OCI-M2 (cell line): ENCODE data around the gene RNF111.

Source experiments
- DNase-seq: peaks from one replicate; lab custom pipeline; 2025; ENCODE audit not compliant: unreplicated experiment; lab: John Stamatoyannopoulos, UW

RNF111 gene

DNA sequence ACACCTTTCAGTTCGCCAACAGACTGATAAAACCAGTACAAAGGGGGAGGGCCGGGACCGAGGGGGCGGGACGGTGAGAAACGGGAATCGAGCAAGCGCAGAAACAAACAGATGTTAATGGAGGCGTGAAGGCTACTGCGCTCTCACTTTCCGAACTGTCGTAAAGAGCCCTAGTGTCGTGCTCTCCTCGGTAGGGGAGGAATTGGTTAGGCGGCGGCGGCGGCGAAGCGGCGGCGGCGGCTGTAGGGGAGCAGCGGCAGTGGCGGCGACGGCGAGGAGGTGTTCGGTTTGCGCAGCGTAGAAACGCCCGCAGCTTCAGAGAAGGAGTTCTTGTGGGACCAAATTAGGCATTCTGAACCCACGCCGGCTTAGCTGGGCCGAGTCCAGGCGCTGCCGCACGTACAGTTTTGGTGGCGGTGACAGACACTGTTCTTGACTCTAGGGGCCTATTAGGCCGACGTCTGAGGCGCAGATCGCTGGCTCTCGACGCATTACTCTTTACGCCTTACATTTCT lies at the start of gene RNF111:
RNF111 (plus strand) TSS at position 173 of the 515 bp plus-strand sequence. CDS start 43,160 bp downstream, outside the sequence.
- peak; percentile 80 for DNase-seq

DNA sequence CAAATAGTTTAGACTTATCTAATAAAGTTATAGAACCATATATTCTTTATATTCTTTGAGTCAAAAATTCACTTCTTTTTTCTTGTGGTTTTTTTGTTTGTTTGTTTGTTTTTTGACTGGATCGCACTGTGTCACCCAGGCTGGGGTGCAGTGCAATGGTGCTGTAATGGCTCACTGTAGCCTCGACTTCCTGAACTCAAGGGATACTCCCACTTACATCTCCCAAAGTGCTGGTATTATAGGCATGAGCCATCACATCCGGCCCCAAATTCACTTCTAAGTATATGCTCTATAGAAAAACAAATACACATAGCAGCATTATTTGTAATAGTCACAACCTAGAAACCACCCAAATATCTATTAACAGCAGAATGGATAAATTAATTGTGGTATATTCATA lies 40.3 kb upstream of the RNF111 start:
- DNase-seq: no peak

DNA sequence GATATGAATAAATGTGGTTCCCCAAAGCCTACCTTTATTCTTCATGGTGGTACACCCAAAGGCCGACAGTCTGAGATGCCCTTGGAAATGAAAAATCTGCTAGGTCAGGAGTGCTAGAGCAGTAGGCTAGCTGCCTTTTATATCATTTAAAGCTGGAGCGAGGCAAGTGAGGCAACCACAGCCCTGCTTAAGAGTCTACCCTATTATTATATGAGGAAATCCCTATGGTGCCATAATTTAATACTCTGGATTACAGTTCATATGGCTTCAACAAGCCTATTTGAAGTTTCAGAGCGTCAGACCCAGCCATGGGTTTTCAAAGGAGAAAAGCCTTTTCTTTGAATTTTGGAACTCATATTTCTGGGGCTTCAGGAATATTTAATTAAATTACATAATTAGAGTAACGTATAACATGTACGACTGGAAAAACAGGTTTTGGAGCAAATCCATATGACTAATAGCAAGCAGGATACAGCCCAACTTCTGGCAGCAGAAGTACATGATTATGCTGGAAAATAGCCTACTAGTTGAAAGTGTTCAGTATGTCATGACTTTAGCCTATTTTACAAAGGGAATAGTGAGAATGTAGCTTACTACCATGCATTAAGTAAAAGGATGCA lies 36.0 kb upstream of the RNF111 start:
- DNase-seq: no peak

DNA sequence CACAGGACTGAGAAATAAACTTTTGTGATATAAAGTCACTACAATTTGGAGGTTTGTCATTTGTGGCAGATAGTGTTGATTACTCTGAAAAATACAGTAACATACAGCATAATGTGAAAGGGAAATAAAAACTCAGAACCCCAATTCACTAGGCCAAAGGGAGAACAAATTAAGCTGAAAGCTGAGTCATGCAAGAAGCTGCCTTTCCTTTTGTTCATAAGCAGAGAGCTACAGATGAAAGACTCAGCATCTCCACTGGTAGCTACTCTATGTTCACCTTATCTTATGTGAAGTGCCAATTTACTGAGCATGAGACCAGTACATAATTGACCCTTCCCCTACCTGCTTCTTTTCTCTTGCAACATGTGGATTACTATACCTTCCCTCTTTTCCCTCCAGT lies 34.7 kb upstream of the RNF111 start:
- no peak for DNase-seq

- peak; percentile 31 for DNase-seq
Measured at GRCh38 chr15:58957101-58957973, 30.1 kb upstream of the RNF111 start.

DNA sequence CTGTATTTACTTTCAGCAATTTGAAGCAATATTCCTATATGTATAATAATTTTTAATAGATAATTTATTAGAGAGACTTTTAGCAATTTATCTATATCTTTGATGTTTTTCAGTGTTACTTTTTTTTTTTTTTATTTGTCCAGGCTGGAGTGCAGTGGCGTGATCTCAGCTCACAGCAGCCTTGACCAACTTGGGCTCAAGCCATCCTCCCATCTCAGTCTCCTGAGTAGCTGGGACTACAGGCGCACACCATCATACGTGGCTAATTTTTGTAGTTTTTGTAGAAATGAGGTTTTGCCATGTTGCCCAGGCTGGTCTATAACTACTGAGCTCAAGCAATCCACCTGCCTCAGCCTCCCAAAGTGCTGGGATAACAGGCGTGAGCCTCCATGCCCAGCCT lies 28.7 kb upstream of the RNF111 start:
- DNase-seq: no peak

GRCh38 chr15:58962136-58962535 lies 25.3 kb upstream of the RNF111 start:
- no peak for DNase-seq

DNA sequence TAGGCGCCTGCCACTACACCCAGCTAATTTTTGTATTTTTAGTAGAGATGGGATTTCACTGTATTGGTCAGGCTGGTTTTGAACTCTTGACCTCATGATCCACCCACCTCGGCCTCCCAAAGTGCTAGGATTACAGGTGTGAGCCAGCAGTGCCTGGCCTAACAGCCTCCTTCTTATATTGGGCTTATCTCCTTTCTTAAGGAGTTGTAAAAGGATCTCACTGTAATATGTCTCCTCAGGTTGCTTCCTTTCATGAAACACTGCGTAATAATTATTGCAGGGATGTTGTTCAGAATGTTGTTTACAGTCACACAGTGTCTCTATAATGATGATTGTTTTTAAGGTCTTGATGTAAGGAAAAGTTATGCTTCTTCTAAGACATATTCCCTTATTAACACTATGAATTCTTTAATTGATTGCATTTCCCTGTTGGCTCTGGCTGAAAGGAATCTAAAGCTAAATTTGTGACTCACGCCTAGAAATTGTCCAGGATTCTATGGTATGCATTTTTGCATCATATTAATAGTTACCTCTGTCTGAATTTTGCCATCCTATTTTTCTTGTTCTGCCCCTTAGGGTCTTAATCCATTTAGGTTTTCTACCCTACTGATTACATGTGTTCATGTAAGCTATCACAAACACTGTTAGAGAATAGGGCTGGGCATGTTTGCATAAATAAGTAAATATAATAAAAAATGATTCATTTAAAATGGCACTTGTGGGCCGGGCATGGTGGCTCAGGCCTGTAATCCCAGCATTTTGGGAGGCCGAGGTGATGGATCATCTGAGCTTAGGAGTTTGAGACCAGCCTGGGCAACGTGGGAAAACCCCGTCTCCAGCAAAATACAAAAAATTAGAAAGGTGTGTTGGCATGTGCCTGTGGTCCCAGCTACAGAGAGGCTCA lies 24.5 kb upstream of the RNF111 start:
- no peak for DNase-seq

- no peak for DNase-seq
Measured at GRCh38 chr15:58966698-58967097, 20.8 kb upstream of the RNF111 start.

DNA sequence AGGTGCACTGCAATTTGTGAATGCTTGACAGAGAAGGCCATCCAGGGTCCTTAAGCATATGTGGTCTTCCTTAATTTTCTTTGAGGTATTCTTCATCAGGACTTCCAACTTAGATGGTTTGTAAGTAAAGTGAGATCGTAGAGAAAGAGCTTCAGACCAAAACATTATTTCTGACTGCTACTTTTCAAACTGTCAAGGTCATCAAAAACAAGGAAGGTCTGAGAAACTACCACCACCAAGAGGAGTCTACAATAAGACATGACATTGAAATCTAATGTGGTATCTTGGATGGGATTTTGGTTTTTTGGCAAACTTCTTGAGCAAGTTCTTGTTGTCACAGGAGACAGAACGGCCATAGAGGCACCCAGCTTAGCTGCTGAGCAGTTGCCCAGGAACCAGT lies 20.0 kb upstream of the RNF111 start:
- DNase-seq: no peak

DNA sequence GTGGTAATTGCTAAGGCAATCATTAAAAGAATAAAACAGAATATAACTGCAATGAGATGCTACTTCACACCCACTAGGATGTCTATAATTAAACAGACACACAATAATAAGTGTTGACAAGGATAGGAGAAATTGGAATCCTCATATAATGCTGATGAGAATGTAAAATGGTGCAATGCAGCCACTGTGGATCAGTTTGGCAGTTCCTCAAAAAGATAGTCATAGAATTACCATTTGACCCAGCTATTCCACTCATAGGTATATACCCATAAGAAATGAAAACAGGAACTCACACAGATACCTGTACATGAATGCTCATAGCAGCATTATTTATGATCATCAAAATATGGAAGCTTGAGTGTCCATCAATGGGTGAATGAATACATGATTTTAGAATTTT lies 9.6 kb upstream of the RNF111 start:
- DNase-seq: no peak

DNA sequence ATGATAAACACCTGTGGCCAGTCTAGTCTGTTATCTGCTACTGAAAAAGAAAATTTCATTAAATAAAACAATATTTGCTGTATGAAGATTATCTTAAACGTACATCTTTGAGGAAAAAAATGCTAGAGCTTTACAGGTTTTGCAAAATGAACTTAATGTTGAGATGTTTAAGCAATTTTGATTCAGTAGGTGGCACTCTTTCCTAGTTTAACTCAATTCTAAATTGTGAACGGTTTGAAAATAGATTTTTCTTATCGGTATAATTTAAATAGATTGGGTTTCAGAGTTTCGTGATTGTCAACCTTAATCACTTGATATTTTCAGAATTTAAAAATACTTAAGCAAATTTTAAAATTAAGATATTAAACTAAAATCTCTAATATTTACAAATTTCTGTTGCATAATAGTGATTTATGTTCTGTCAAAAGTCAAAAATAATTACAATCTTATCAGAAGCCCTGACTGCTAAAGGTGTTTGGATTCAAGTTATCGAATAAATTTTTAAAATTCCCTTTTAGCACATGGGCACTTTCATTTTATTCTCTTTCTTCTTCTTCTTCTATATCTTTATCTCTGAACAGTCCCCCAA lies 7.0 kb upstream of the RNF111 start:
- DNase-seq: no peak

GRCh38 chr15:58981808-58982475 lies 5.5 kb upstream of the RNF111 start:
- no peak for DNase-seq

- no peak for DNase-seq
Measured at GRCh38 chr15:58983261-58983660, 4.2 kb upstream of the RNF111 start.

GRCh38 chr15:58985443-58985842 lies 2.0 kb upstream of the RNF111 start:
- no peak for DNase-seq

DNA sequence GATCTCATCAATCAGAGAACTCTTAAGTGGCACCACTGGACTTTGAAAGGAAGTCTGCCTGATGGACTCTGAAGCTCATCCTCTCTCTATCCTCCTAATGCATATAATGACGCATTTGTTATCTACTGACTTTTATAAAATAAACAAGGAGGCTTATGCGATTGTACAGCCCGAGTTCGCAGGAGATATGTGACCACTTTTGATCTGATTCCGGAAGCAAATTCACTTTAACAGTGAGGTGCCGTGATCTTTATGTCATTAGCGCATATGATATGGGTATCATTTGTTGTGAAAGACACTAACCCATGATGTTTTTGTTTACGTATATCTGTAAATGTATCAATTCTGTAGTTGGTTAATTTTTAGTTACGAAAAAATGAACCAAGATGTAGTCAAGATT lies 427 bp upstream of the RNF111 start:
- DNase-seq: no peak

DNA sequence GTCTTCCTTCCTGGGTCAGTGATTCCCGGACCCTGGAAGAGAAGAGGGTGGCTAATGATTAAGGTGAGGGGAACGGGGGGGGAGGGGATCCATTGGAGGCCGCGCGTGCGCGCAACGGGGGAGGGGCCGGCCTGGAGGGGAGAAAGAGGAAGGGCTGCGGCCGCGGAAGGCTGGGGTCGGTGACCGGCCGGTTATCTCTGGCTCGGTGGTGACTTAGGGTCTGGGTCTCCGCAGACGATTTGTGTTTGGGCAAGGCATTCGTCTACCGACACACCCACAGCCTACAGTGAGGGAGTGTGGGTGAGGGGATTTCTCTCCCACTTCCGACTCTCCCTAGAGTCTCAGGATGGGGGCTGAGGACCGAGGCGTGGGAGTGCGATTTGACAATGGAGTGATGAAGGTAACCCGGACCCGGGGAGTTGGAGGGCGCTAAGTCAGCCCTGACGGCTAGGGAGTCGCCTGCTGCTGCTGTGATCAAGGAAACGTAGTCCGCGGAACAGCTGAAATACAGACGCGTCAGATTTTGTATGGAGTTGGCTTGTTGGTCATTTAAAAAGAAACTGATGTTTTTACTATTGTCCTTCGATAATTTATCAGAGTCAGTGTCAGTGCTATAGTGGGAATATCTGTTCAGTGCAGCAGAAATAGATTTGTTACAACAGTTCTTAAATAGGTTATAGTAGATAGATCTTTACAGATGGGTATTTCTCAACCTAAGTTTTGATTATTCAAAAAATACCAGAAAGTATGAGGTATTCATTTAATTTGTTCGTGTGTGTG lies 733 bp downstream of the RNF111 start:
- peak; percentile 80 for DNase-seq

GRCh38 chr15:58992181-58992580 lies 4.7 kb downstream of the RNF111 start:
- no peak for DNase-seq

DNA sequence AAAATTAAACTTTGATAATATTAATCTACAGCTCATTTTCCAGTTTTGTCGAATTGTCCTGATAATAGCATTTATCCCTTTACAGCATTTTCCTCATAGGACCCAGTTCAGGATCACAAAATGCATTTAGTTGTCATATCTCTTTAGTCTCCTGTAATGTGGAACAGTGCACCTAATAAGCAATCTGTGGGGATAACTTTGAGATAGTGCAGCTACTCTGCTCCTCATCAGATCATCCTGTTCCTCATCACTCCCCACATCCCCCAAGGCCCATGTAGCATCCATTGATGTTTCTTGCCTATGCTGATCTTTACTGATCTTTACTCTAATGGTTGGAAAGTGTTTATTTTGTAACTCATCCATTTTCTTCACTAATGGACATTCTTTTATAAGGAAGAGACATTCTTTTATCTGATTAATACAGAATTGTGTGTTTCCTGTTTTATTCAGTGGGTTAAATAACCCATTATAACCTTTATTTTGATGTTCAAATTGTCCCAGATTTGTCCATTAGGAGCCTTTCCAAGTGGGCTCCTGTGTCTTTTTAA lies 7.5 kb downstream of the RNF111 start:
- DNase-seq: no peak
